ENCODE data around the gene TENT5C.

The TENT5C gene

GRCh38 chr1:117611121-117611601 lies 5.3 kb downstream of the TENT5C start:
- no peak overlapping the region for H2BK12ac ChIP-seq (ENCODE audit: low read length in 2 of 2)
- H2AK5ac ChIP-seq (ENCODE audit: low read length, severe bottlenecking), result no peak overlapping the region
- H3K9ac ChIP-seq (ENCODE audit: low read length), result no peak overlapping the region
- H3K9me3 ChIP-seq (ENCODE audit: control insufficient read depth, low read length), result no peaks in the 10 kb centered on the region
- 88% methylated on average over 5 of the region's 5 CpGs for WGBS
- peaks cover 10% of the 10 kb centered on the region for H3K4me1 ChIP-seq (ENCODE audit: control insufficient read depth, insufficient read depth, low read depth, low read length)
- no peak overlapping the region for H2BK120ac ChIP-seq (ENCODE audit: low read depth, low read length)
- H3K4me3 ChIP-seq (ENCODE audit: insufficient read depth in 1 of 2, low read depth in 1 of 2, low read length in 2 of 2), result no peak overlapping the region
- H2BK15ac ChIP-seq (ENCODE audit: low read depth, poor library complexity, severe bottlenecking), result no peak overlapping the region
- H3K4me2 ChIP-seq (ENCODE audit: low read length, poor library complexity, severe bottlenecking), result no peak overlapping the region
- H3K18ac ChIP-seq (ENCODE audit: low read depth in 1 of 2, low read length in 2 of 2), result no peak overlapping the region
- no peak overlapping the region for H4K91ac ChIP-seq (ENCODE audit: low read length)
- H2BK5ac ChIP-seq (ENCODE audit: low read depth, low read length, poor library complexity, severe bottlenecking), result no peak overlapping the region
- no peak overlapping the region for H3K4ac ChIP-seq (ENCODE audit: low read depth in 1 of 2, low read length in 2 of 2)
- H3K36me3 ChIP-seq (ENCODE audit: control insufficient read depth in 1 of 2, insufficient read depth in 2 of 2, low read depth in 1 of 2, low read length in 2 of 2), result no peaks in the 10 kb centered on the region
- DNase-seq, result peak; percentile 44
- no peak overlapping the region for H4K8ac ChIP-seq (ENCODE audit: low read length)
- no peak overlapping the region for H3K27ac ChIP-seq (ENCODE audit: low read length, poor library complexity, severe bottlenecking)
- no peak overlapping the region for H3K23ac ChIP-seq (ENCODE audit: low read length in 2 of 2)
- H3K27me3 ChIP-seq (ENCODE audit: control insufficient read depth in 1 of 2, insufficient read depth in 1 of 2, low read length in 2 of 2), result peaks cover 20 to 23% of the 10 kb centered on the region in 2 experiments
- H3K14ac ChIP-seq (ENCODE audit: low read length in 2 of 2), result no peak overlapping the region
- H2AFZ ChIP-seq (ENCODE audit: low read depth, low read length), result no peak overlapping the region
- no peaks in the 10 kb centered on the region for H3K79me1 ChIP-seq (replicated peaks; ENCODE audit: low read length, poor library complexity, severe bottlenecking)

- Histone ChIP-seq H3K9me3 (ENCODE audit: control insufficient read depth, low read length) (no peaks in the 10 kb centered on the region), H2AFZ (ENCODE audit: low read depth, low read length) (no peak overlapping the region), H4K8ac (ENCODE audit: low read length) (no peak overlapping the region), H2BK15ac (ENCODE audit: low read depth, poor library complexity, severe bottlenecking) (no peak overlapping the region), H3K27ac (ENCODE audit: low read length, poor library complexity, severe bottlenecking) (no peak overlapping the region), H3K14ac (ENCODE audit: low read length in 2 of 2) (no peak overlapping the region), H3K27me3 (ENCODE audit: control insufficient read depth in 1 of 2, insufficient read depth in 1 of 2, low read length in 2 of 2) (peaks cover 15 to 16% of the 10 kb centered on the region in 2 experiments), H2AK5ac (ENCODE audit: low read length, severe bottlenecking) (no peak overlapping the region), H3K4ac (ENCODE audit: low read depth in 1 of 2, low read length in 2 of 2) (no peak overlapping the region), H3K9ac (ENCODE audit: low read length) (no peak overlapping the region), H2BK120ac (ENCODE audit: low read depth, low read length) (no peak overlapping the region), H3K36me3 (ENCODE audit: control insufficient read depth in 1 of 2, insufficient read depth in 2 of 2, low read depth in 1 of 2, low read length in 2 of 2) (no peaks in the 10 kb centered on the region), H4K91ac (ENCODE audit: low read length) (no peak overlapping the region), H3K4me1 (ENCODE audit: control insufficient read depth, insufficient read depth, low read depth, low read length) (peaks cover 3% of the 10 kb centered on the region), H3K4me3 (ENCODE audit: insufficient read depth in 1 of 2, low read depth in 1 of 2, low read length in 2 of 2) (no peak overlapping the region), H3K79me1 (replicated peaks; ENCODE audit: low read length, poor library complexity, severe bottlenecking) (no peaks in the 10 kb centered on the region), H2BK5ac (ENCODE audit: low read depth, low read length, poor library complexity, severe bottlenecking) (no peak overlapping the region), H3K4me2 (ENCODE audit: low read length, poor library complexity, severe bottlenecking) (no peak overlapping the region), H3K23ac (ENCODE audit: low read length in 2 of 2) (no peak overlapping the region), H3K18ac (ENCODE audit: low read depth in 1 of 2, low read length in 2 of 2) (no peak overlapping the region), H2BK12ac (ENCODE audit: low read length in 2 of 2) (peak overlapping the region in 1 of 2 experiments; percentile 91)
- 100% methylated on average over 2 of the region's 3 CpGs for WGBS
- DNase-seq, result peak; percentile 16
Observed at GRCh38 chr1:117611894-117612483, 6.1 kb downstream of the TENT5C start.

- no peaks in the 10 kb centered on the region for H3K36me3 ChIP-seq (ENCODE audit: control insufficient read depth in 1 of 2, insufficient read depth in 2 of 2, low read depth in 1 of 2, low read length in 2 of 2)
- peak; percentile 94 for DNase-seq
- H4K91ac ChIP-seq (ENCODE audit: low read length), result no peak overlapping the region
- H3K14ac ChIP-seq (ENCODE audit: low read length in 2 of 2), result peak overlapping the region in 1 of 2 experiments; percentile 23
- H2BK5ac ChIP-seq (ENCODE audit: low read depth, low read length, poor library complexity, severe bottlenecking), result no peak overlapping the region
- H2AK5ac ChIP-seq (ENCODE audit: low read length, severe bottlenecking), result no peak overlapping the region
- peak overlapping the region; percentile 9 to 56 for H3K4ac ChIP-seq (ENCODE audit: low read depth in 1 of 2, low read length in 2 of 2)
- peak overlapping the region; percentile 54 to 80 for H2BK12ac ChIP-seq (ENCODE audit: low read length in 2 of 2)
- H2BK120ac ChIP-seq (ENCODE audit: low read depth, low read length), result no peak overlapping the region
- H3K79me1 ChIP-seq (replicated peaks; ENCODE audit: low read length, poor library complexity, severe bottlenecking), result no peaks in the 10 kb centered on the region
- peak overlapping the region; percentile 59 to 92 for H3K18ac ChIP-seq (ENCODE audit: low read depth in 1 of 2, low read length in 2 of 2)
- no peak overlapping the region for H3K4me3 ChIP-seq (ENCODE audit: insufficient read depth in 1 of 2, low read depth in 1 of 2, low read length in 2 of 2)
- no peak overlapping the region for H3K27ac ChIP-seq (ENCODE audit: low read length, poor library complexity, severe bottlenecking)
- no peaks in the 10 kb centered on the region for H3K4me1 ChIP-seq (ENCODE audit: control insufficient read depth, insufficient read depth, low read depth, low read length)
- no peak overlapping the region for H3K4me2 ChIP-seq (ENCODE audit: low read length, poor library complexity, severe bottlenecking)
- no peak overlapping the region for H2BK15ac ChIP-seq (ENCODE audit: low read depth, poor library complexity, severe bottlenecking)
- peak overlapping the region in 1 of 2 experiments; percentile 32 for H3K23ac ChIP-seq (ENCODE audit: low read length in 2 of 2)
- H3K9ac ChIP-seq (ENCODE audit: low read length), result peak overlapping the region; percentile 36
- H2AFZ ChIP-seq (ENCODE audit: low read depth, low read length), result no peak overlapping the region
- 45% methylated on average over 7 of the region's 7 CpGs for WGBS
- H3K27me3 ChIP-seq (ENCODE audit: control insufficient read depth in 1 of 2, insufficient read depth in 1 of 2, low read length in 2 of 2), result peaks cover 9 to 10% of the 10 kb centered on the region in 2 experiments
- H4K8ac ChIP-seq (ENCODE audit: low read length), result no peak overlapping the region
- H3K9me3 ChIP-seq (ENCODE audit: control insufficient read depth, low read length), result no peaks in the 10 kb centered on the region
Observed at GRCh38 chr1:117612517-117613248, 6.8 kb downstream of the TENT5C start.

GRCh38 chr1:117613249-117613968 lies 7.6 kb downstream of the TENT5C start:
- Histone ChIP-seq H3K4me2 (ENCODE audit: low read length, poor library complexity, severe bottlenecking) (no peak overlapping the region), H4K91ac (ENCODE audit: low read length) (no peak overlapping the region), H3K27ac (ENCODE audit: low read length, poor library complexity, severe bottlenecking) (no peak overlapping the region), H3K9ac (ENCODE audit: low read length) (peak overlapping the region; percentile 36), H3K79me1 (replicated peaks; ENCODE audit: low read length, poor library complexity, severe bottlenecking) (no peaks in the 10 kb centered on the region), H4K8ac (ENCODE audit: low read length) (peak overlapping the region; percentile 83), H3K18ac (ENCODE audit: low read depth in 1 of 2, low read length in 2 of 2) (peak overlapping the region; percentile 58 to 74), H2BK120ac (ENCODE audit: low read depth, low read length) (no peak overlapping the region), H3K36me3 (ENCODE audit: control insufficient read depth in 1 of 2, insufficient read depth in 2 of 2, low read depth in 1 of 2, low read length in 2 of 2) (no peaks in the 10 kb centered on the region), H2BK12ac (ENCODE audit: low read length in 2 of 2) (peak overlapping the region; percentile 11 to 80), H3K4me1 (ENCODE audit: control insufficient read depth, insufficient read depth, low read depth, low read length) (no peaks in the 10 kb centered on the region), H3K14ac (ENCODE audit: low read length in 2 of 2) (no peak overlapping the region), H3K4ac (ENCODE audit: low read depth in 1 of 2, low read length in 2 of 2) (peak overlapping the region in 1 of 2 experiments; percentile 9), H2BK15ac (ENCODE audit: low read depth, poor library complexity, severe bottlenecking) (no peak overlapping the region), H2AFZ (ENCODE audit: low read depth, low read length) (no peak overlapping the region), H2AK5ac (ENCODE audit: low read length, severe bottlenecking) (no peak overlapping the region), H3K27me3 (ENCODE audit: control insufficient read depth in 1 of 2, insufficient read depth in 1 of 2, low read length in 2 of 2) (peaks cover 7 to 9% of the 10 kb centered on the region in 2 experiments), H3K4me3 (ENCODE audit: insufficient read depth in 1 of 2, low read depth in 1 of 2, low read length in 2 of 2) (no peak overlapping the region), H3K9me3 (ENCODE audit: control insufficient read depth, low read length) (no peaks in the 10 kb centered on the region), H3K23ac (ENCODE audit: low read length in 2 of 2) (no peak overlapping the region), H2BK5ac (ENCODE audit: low read depth, low read length, poor library complexity, severe bottlenecking) (no peak overlapping the region)
- WGBS, result 75% methylated on average over 7 of the region's 8 CpGs
- peak; percentile 53 for DNase-seq

Measured in mesenchymal stem cell (in vitro differentiated cells and primary cell).